Retinal pigment epithelial cell (primary cell): ENCODE data around the gene KY.

Experiments
- DNase-seq: peaks from one replicate; pipeline ENCODE4 v3.0.0-alpha.2; 2010; ENCODE audit warnings: low read depth
- H3K4me3 ChIP-seq: 2 replicates; pipeline ENCODE4 v1.5.1; 2011; ENCODE audit warnings: mild to moderate bottlenecking, low read length, control low read depth, moderate library complexity
- CTCF ChIP-seq: conservative IDR thresholded peaks from 2 replicates; pipeline ENCODE4 v1.5.1; 2011; ENCODE audit warnings: low read depth, low read length, control low read depth, inconsistent platforms

KY gene

GRCh38 chr3:134650431-134651346, at the start of gene KY:
KY (minus strand) TSS chr3:134651022; CDS start chr3:134650960, 62 bp downstream.
- peak; percentile 19 for TF ChIP-seq CTCF
- DNase-seq: no peak
- peak within 1 kb of the TSS; percentile 49 for H3K4me3 ChIP-seq

- no peak for TF ChIP-seq CTCF
- no peak for DNase-seq
- no peak overlapping the region for H3K4me3 ChIP-seq
These were observed 48.9 kb upstream of the KY start for GRCh38 chr3:134699721-134700120.

GRCh38 chr3:134699141-134699711, 48.4 kb upstream of the KY start:
- no peak overlapping the region for H3K4me3 ChIP-seq
- no peak for DNase-seq
- no peak for TF ChIP-seq CTCF

GRCh38 chr3:134697830-134698689, 47.2 kb upstream of the KY start:
- H3K4me3 ChIP-seq: no peak overlapping the region
- no peak for TF ChIP-seq CTCF
- no peak for DNase-seq

GRCh38 chr3:134696155-134696554, 45.3 kb upstream of the KY start:
- no peak overlapping the region for H3K4me3 ChIP-seq
- TF ChIP-seq CTCF: no peak
- DNase-seq: no peak

- H3K4me3 ChIP-seq: no peak overlapping the region
- no peak for TF ChIP-seq CTCF
- no peak for DNase-seq
These were observed 44.2 kb upstream of the KY start for GRCh38 chr3:134694946-134695543.
